HFFc6 (cell line): ENCODE data around the gene NEK9. TPM values are rescaled to one million over a fixed set of nuclear protein-coding genes. Genes with fewer than 3 reads are reported as not detected.

ENCODE experiments used
- DNase-seq: peaks from one replicate; pipeline ENCODE4 v3.0.0-alpha.2; 2018
- H3K27ac Mint-ChIP-seq: 2 replicates; pipeline ENCODE4 v1.8.0; 2020; ENCODE audit warnings: mild to moderate bottlenecking, mixed read lengths
- H3K27me3 Mint-ChIP-seq: 2 replicates; pipeline ENCODE4 v1.8.0; 2021; ENCODE audit warnings: mild to moderate bottlenecking, moderate library complexity, mixed read lengths; ENCODE audit not compliant: insufficient read depth
- H3K36me3 Mint-ChIP-seq: 2 replicates; pipeline ENCODE4 v1.8.0; 2021; ENCODE audit warnings: low read depth, mixed read lengths
- H3K4me1 Mint-ChIP-seq: 2 replicates; pipeline ENCODE4 v1.8.0; 2020; ENCODE audit warnings: low read depth, mixed read lengths
- H3K4me3 Mint-ChIP-seq: 2 replicates; pipeline ENCODE4 v1.8.0; 2020; ENCODE audit warnings: mild to moderate bottlenecking, moderate library complexity, mixed read lengths
- H3K9me3 Mint-ChIP-seq: 2 replicates; pipeline ENCODE4 v1.8.0; 2020; ENCODE audit warnings: mild to moderate bottlenecking, mixed read lengths
- CTCF ChIP-seq: fragments of 200-600 bp; sonication (generic); IDR thresholded peaks from 2 replicates; pipeline ENCODE4 v1.5.0; 2021; ENCODE audit warnings: antibody characterized with exemption, mild to moderate bottlenecking
- total RNA-seq, 6 experiments: library from RNA; stranded (reverse); fragmentation: NEBNext Ultra II Directional; extraction: Animal tissue kit (Norgen Biotek cat#: 25700); gene quantifications; 2 replicates in 1 of 6; 3 replicates in 5 of 6; pipeline ENCODE4 v1.2.3, GENCODE V29; 2021

The NEK9 gene
- total RNA-seq, 6 experiments from 2014 or later = 67.6 to 79.4 (median 69.4) TPM

DNA sequence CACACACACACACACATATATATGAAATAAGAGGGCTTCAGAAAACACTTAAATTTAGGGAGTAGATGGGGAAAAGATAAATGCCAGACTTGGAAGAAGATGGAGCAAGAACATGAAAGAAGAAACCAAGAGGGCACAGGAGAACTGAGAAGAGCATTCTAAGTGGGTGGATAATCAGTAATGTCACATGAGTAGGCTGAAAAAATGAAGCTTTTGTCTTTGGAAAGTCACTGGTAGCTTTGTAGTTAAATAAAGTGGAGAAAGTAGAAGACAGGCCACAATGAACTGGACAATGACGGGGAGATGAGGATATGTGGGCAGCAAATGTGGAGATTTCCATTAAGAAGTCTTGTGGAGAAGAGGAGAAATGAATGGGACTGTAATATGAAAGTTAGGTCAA, 59.6 kb downstream of the NEK9 start:
- Mint-ChIP-seq H3K27ac (no peak overlapping the region), H3K4me1 (peaks cover 24% of the 10 kb centered on the region), H3K36me3 (no peaks in the 10 kb centered on the region)

DNA sequence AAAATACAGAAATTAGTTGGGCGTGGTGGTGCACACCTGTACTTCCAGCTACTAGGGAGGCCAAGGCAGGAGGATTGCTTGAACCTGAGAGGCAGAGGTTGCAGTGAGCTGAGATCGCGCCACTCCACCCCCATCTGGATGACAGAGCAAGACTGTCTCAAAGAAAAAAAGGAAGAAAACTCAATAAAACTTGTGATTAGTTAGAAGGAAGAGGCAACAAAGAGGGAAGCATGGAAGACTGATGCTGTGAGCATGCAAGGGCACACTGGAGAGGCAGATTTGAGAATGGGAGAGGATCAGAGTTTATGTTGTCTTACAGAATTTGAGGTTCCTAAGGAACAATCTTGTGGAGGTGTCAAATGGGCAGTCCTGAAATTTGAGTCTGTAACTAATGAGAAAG, 60.2 kb downstream of the NEK9 start:
- peaks cover 1% of the 10 kb centered on the region; the same call in 1 of the 2 replicates for H3K27me3 Mint-ChIP-seq

More for the DNA sequence above, 59.6 kb downstream of the NEK9 start:
- Mint-ChIP-seq H3K27me3 (peaks cover 1% of the 10 kb centered on the region), H3K4me3 (no peak overlapping the region), H3K9me3 (no peaks in the 10 kb centered on the region)
- DNase-seq = no peak
- TF ChIP-seq CTCF = no peak

GRCh38 chr14:75064205-75064567, 62.7 kb downstream of the NEK9 start:
- Mint-ChIP-seq H3K27ac (peak overlapping the region; percentile 83; the same call in 1 of the 2 replicates), H3K27me3 (no peaks in the 10 kb centered on the region), H3K36me3 (peaks cover 10% of the 10 kb centered on the region), H3K4me3 (peak overlapping the region; percentile 100), H3K4me1 (peaks cover 31% of the 10 kb centered on the region), H3K9me3 (no peaks in the 10 kb centered on the region)
- no peak for TF ChIP-seq CTCF
- DNase-seq = no peak

More for the DNA sequence above, 60.2 kb downstream of the NEK9 start:
- H3K4me3 Mint-ChIP-seq = no peak overlapping the region
- TF ChIP-seq CTCF = no peak
- no peaks in the 10 kb centered on the region for H3K9me3 Mint-ChIP-seq
- DNase-seq = no peak
- no peaks in the 10 kb centered on the region for H3K36me3 Mint-ChIP-seq
- no peak overlapping the region for H3K27ac Mint-ChIP-seq
- peaks cover 24% of the 10 kb centered on the region for H3K4me1 Mint-ChIP-seq

GRCh38 chr14:75063491-75064204, 63.2 kb downstream of the NEK9 start, which contains the start of gene ACYP1:
ACYP1 (minus strand) TSS chr14:75064024; CDS start chr14:75063553, 471 bp downstream.
- Mint-ChIP-seq H3K9me3 (no peaks in the 10 kb centered on the region), H3K36me3 (peaks cover 11% of the 10 kb centered on the region), H3K4me1 (peaks cover 37% of the 10 kb centered on the region), H3K27me3 (no peaks in the 10 kb centered on the region), H3K27ac (peak within 1 kb of the TSS; percentile 83), H3K4me3 (peak within 1 kb of the TSS; percentile 100)
- peak; percentile 84 for DNase-seq
- no peak for TF ChIP-seq CTCF

DNA sequence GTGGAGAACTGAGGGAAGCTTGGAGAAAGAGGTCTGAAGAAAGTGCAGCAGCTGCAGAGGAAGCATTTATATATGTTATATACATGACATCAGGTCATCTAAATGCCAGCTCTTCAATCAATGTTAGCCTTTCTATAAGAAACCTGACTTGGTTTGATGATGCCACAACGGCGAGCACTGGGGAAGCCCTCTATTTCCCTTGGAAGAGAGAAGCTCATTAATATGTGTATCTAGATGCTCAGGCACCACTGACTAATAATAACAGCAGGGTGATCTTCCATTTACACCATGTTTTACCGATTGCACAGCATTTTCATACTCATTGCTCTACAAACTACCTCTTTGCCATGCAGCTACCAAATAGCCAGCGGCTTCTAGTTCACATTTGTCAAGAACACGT, 63.8 kb downstream of the NEK9 start:
- Mint-ChIP-seq H3K36me3 (peaks cover 15% of the 10 kb centered on the region), H3K27me3 (no peaks in the 10 kb centered on the region), H3K4me3 (peak overlapping the region; percentile 100), H3K27ac (peak overlapping the region; percentile 83), H3K4me1 (peaks cover 41% of the 10 kb centered on the region), H3K9me3 (no peaks in the 10 kb centered on the region)
- no peak for DNase-seq
- no peak for TF ChIP-seq CTCF
